NCI-H2171 (cell line): ENCODE data around the gene CD180.
"Not testable (repeated sequence)": the region's sequence is repeated elsewhere in the genome, so short reads cannot be mapped to it uniquely, and the experiment has no call there.

Experiments used
- DNase-seq: peaks from one replicate; lab custom pipeline; 2025; lab: John Stamatoyannopoulos, UW

The CD180 gene

DNA sequence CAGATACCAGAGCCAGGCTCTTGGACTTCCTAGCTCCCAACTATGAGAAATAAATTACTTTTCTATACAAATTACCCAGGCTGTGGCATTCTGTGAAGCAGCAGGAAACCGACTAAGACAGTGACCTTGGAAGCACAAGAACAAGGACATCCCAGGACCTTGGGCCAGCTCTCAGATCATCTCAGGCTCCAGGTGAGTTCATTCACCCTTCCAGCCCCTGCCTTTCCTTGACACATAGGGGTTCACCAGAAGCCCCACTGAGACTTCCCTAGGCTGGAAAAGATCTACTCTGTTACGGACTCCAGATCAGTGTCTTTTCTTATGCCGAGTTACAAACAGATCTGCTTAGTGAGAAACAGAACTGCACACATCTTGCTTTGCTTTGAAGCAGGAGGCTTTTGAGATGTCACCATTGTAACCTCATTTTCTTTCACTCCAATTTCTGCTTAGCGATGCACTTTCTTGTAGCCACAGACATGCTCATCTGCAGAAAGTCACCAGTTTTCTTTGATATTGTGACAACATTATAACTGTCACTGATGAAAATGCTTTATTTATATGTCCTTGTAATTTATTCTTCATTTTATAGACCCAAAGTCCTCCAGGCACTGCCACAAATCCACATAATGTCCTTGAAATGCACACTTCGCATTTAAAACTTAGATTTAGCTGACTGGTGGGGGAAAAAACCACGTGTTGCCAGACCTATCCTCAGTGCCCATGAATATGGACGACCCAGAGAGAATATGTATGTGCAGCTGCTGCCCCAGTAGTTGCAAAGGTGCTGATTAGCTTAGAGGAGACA lies 8.1 kb downstream of the CD180 start:
- no peak for DNase-seq

DNA sequence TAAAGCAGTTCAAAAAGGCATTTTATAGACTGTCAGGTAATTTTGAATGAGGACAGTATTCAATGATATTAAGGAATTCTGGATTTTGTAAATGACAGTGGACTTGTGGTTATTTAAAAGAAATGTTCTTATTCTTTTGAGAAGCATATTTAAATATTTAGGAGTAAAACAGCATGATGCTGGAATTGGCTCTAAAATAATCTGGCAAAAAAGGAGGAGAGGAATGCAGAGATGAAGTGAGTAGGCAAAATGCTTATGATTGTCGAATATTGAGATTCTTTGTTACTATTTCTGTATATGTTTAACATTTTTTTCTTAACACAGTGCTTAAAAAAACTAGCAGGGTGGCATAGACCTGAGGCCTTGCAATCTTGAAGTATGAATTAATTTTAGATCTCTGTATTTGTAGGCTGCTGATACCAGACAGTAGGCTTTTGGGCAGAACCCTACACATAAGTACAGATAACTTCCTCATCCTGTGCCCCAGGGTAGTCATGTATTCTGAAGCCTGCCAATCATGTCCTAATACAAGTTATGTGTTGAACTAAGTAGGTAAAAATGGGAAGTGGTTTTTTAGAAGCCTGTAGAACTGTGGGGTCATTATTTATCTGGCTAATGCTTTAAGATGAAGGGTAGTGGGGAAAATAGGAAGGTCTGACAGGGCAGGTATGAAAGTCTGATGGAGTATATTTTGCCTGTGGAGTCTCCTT lies 9.4 kb downstream of the CD180 start:
- DNase-seq, result no peak

DNA sequence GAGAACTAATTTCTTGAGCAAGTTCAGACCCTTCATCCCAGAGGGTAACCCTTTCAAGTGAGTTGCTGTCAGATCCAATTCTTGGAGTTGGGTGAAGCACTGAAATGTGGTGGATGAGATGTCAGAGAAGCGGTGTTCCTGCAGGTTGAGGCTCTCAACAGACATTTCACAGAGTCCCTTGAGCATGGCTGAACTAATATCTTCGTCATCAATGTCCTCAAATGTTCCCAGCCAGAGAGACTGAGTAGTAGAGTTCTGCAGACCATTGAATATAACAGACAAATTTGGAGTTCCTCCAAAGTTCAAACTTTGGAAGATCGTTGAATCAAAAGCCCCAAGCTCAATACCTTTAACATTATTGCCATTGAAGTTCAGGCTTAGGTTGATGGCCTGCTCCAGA lies 12.7 kb downstream of the CD180 start:
- DNase-seq, result no peak

DNA sequence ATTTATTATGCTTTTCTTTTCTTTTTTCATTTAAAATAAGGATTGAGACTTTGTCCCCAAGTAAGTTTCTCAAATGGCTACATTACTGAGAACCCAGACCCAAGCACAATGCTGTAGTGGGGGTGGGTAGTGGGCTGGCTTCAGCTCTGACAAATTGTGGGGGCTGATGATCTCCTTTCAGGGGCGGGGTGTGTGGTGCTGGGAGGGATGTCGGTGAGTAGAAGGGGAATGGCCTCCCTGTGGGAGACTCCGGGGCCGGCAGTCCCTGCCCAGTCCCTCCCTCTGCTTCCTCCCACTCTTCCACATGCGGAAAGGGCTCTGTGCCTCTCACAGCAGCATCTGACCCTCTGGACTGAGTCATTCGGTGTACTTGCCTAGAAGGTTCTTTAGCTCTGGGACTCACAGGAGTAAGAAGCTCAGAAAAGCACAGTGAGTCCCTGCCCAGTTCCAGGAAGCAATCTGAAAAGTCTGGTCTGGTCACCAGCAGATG lies 14.3 kb downstream of the CD180 start:
- DNase-seq, result no peak

DNA sequence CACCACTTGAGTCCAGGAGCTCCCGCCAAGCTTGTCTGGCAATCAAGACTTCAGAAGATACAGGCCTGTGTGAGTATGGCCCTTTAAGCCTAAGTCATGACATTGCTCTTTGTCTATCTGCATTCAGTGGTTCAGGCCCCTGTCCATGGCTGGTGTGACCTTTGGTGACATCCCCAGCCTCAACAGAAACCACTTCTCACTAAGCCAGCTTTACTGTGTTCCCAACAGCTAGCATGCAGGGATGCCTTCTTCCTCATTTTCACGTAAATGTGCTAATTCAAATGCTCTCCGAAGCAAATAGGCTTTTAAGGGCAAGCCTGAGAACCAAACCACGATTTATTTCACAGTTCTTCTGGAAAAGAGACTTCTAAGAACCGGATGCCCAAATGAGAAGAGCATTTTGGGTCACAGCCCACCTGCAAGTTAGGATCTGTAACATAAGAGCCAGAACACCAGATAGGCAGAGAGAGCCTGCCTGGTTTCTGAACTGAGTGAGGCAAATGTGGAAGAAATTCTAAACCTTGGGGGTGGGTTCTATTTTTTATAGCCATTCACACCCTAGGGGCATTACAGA lies 14.9 kb downstream of the CD180 start:
- DNase-seq, result no peak

DNA sequence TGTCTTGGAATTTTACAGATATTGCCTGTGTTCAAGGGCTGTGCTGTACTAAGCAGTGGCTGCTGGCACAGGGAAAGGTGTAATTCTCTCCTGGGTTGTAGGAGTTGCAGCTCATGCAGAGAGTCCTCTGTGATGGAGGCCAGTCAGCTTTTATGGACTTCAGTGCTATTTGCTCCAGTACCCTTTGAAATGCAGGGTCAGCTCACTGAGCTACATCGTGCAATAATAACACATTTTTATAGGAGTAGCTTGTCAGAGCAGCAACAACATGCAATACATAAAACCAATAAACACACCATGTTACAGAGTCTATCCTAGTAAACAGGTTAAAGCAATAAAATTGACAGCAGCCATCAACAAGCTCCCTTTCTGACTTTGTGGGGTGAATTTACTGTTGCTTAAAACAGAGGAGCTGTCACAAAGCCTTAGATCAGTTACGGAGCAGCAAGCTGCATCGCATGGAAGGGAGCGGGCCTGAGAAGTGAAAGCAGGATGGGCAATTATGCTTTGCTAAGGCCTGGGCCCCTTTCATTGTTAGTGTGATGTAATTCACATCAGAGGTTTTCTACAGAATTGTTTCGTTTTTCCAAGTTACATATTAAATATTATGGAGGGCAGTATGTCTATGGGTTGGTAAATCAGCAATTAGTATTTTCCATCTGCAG lies 16.8 kb downstream of the CD180 start:
- DNase-seq, result no peak

DNA sequence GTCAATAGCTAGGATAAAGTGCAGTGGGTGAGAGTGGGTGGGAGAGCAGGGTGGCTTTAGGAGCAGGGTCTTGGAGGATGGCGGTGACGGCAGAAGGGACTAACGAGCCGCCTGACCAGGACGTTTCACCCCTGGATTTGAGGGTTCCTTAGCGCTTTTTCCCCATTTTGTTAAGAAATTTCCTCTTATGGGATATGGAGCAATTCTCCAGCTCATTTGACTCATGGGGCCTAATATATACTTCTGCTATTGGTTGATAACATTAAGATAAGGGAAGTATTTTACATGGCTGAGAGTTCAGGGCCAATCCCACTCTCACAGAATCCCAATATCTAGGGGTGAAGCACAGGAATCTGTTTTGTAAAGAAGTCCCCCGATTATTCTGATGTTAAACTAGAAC lies 17.6 kb downstream of the CD180 start:
- DNase-seq, result no peak

DNA sequence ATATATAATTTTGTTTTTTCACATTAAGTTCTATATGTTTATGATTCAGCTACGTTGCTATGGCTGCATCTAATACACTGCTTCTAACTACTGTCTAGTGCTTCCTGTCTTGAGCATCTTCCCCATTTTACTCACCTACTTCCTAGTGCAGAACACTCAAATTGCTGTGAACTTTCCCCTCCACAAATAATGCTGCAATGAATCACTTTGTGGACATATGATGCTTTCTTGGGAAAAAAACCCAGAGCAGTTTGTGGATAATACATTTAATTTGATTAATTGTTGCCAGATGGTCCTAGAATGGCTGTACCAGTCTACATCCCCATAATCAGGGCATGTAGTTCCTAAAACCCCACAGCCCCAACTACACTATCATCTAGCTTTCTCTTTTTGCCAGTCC lies 18.5 kb downstream of the CD180 start:
- DNase-seq, result no peak

DNA sequence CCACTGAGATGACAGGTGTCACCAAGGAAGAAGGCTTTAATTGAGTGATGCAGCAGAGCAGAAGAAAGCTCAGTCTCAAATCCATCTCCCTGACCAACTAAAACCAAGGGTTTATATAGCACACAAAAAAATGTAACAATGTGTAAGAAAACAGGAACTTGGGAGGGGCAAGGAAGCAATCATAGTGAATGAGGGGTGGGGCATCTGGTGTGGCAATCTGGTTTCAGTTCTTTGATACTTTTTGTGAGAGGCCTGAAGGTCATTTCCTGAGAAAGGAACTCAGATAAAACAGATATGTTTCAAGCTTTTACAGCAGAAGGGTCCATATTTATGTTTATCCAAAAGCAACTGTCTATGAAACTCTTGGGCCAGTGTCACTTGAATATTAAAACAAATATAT lies 19.7 kb downstream of the CD180 start:
- DNase-seq, result no peak

DNA sequence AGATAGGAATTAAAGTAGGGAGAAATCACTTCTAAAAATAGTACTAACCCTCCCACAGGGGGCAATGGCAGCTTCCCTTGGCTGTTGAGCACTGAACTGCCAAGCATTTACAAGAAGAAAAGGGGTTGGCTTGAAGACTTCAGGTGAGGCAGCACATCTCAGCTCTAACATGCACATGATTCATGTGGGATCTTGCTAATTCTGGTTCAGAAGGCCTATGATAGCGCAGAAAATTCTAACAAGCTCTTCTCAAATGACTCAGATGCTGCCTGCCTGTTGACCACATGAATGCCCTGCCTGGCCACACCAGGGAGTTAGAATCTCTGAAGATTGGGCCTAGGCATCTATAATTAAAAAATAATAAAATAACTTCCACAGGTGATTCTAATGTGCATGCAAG lies 22.6 kb downstream of the CD180 start:
- no peak for DNase-seq

DNA sequence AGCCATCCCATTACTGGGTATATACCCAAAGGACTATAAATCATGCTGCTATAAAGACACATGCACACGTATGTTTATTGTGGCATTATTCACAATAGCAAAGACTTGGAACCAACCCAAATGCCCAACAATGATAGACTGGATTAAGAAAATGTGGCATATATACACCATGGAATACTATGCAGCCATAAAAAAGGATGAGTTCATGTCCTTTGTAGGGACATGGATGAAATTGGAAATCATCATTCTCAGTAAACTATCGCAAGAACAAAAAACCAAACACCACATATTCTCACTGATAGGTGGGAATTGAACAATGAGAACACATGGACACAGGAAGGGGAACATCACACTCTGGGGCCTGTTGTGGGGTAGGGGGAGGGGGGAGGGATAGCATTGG lies 23.2 kb downstream of the CD180 start:
- not testable (repeated sequence) for DNase-seq

DNA sequence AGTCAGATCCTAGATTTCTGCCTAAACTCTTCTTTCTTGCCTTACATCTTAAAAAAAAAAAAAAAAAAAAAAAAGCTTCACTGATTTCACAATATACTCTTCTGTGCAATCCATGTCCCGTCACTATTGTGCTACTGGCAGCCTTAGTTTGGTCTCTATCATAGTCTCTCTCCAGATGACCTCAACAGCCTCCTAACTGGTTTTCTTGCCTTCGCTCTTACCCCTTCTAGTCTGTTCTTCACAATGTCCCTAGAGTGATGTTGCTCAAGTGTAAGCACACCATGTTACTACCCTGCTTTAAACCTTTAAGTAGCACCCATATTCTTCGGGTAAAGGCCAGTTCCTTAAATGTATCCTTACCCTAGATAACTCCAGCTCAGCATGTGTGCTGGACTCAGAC lies 25.8 kb downstream of the CD180 start:
- DNase-seq, result no peak

DNA sequence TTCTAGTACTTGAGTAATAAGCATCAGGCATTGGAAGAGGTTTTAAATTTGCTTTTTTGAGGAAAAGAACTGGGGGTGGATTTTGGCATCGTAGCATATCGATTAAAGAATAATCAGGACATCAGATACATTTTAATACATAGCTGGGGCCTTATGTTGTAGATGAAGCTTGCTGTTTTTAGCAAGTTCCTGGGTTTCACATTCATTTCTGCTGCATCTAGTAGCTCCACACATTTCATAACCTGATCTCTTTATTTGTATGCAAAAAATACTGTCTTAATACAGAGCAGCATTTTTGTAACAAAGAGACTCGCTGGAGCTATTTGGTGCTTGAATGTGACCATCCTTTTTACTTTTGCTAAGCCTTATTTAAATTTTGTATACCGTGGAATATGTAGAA lies 28.5 kb downstream of the CD180 start:
- DNase-seq, result no peak

DNA sequence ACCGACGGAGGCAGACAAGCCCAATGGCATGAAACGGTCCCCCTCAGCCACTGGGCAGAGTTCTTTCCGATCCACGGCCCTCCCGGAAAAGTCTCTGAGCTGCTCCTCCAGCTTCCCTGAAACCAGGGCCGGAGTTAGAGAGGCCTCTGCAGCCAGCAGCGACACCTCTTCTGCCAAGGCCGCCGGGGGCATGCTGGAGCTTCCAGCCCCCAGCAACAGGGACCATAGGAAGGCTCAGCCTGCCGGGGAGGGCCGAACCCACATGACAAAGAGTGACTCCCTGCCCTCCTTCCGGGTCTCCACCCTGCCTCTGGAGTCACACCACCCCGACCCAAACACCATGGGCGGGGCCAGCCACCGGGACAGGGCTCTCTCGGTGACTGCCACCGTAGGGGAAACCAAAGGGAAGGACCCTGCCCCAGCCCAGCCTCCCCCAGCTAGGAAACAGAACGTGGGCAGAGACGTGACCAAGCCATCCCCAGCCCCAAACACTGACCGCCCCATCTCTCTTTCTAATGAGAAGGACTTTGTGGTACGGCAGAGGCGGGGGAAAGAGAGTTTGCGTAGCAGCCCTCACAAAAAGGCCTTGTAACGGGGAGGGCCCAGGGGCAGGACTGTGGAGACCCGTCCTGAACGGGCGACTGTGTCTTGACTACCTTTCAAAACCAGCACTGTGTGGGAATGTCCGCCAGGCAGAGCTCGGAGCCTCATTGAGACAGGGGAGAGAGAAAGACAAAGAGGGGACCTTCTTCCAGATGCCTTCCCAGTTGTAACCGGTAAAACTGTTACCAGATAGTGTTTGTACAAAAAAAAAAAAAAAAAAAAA lies 29.9 kb downstream of the CD180 start:
- no peak for DNase-seq

DNA sequence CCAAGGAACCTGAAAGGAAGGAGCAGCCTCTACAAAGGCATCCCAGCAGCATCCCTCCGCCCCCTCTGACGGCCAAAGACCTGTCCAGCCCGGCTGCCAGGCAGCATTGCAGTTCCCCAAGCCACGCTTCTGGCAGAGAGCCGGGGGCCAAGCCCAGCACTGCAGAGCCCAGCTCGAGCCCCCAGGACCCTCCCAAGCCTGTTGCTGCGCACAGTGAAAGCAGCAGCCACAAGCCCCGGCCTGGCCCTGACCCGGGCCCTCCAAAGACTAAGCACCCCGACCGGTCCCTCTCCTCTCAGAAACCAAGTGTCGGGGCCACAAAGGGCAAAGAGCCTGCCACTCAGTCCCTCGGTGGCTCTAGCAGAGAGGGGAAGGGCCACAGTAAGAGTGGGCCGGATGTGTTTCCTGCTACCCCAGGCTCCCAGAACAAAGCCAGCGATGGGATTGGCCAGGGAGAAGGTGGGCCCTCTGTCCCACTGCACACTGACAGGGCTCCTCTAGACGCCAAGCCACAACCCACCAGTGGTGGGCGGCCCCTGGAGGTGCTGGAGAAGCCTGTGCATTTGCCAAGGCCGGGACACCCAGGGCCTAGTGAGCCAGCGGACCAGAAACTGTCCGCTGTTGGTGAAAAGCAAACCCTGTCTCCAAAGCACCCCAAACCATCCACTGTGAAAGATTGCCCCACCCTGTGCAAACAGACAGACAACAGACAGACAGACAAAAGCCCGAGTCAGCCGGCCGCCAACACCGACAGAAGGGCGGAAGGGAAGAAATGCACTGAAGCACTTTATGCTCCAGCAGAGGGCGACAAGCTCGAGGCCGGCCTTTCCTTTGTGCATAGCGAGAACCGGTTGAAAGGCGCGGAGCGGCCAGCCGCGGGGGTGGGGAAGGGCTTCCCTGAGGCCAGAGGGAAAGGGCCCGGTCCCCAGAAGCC lies 30.8 kb downstream of the CD180 start:
- no peak for DNase-seq

DNA sequence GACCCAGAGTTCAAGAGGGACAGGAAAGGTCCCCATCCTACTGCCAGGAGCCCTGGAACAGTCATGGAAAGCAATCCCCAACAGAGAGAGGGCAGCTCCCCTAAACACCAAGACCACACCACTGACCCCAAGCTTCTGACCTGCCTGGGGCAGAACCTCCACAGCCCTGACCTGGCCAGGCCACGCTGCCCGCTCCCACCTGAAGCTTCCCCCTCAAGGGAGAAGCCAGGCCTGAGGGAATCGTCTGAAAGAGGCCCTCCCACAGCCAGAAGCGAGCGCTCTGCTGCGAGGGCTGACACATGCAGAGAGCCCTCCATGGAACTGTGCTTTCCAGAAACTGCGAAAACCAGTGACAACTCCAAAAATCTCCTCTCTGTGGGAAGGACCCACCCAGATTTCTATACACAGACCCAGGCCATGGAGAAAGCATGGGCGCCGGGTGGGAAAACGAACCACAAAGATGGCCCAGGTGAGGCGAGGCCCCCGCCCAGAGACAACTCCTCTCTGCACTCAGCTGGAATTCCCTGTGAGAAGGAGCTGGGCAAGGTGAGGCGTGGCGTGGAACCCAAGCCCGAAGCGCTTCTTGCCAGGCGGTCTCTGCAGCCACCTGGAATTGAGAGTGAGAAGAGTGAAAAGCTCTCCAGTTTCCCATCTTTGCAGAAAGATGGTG lies 31.6 kb downstream of the CD180 start:
- no peak for DNase-seq

DNA sequence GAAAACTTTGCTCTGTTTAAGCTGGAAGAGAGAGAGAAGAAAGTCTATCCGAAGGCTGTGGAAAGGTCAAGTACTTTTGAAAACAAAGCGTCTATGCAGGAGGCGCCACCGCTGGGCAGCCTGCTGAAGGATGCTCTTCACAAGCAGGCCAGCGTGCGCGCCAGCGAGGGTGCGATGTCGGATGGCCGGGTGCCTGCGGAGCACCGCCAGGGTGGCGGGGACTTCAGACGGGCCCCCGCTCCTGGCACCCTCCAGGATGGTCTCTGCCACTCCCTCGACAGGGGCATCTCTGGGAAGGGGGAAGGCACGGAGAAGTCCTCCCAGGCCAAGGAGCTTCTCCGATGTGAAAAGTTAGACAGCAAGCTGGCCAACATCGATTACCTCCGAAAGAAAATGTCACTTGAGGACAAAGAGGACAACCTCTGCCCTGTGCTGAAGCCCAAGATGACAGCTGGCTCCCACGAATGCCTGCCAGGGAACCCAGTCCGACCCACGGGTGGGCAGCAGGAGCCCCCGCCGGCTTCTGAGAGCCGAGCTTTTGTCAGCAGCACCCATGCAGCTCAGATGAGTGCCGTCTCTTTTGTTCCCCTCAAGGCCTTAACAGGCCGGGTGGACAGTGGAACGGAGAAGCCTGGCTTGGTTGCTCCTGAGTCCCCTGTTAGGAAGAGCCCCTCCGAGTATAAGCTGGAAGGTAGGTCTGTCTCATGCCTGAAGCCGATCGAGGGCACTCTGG lies 32.6 kb downstream of the CD180 start:
- DNase-seq, result no peak

DNA sequence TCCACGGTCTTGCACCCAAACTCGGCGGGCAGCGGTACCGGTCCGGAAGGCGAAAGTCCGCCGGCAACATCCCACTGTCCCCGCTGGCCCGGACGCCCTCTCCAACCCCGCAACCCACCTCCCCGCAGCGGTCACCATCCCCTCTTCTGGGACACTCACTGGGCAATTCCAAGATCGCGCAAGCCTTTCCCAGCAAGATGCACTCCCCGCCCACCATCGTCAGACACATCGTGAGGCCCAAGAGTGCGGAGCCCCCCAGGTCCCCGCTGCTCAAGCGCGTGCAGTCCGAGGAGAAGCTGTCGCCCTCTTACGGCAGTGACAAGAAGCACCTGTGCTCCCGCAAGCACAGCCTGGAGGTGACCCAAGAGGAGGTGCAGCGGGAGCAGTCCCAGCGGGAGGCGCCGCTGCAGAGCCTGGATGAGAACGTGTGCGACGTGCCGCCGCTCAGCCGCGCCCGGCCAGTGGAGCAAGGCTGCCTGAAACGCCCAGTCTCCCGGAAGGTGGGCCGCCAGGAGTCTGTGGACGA lies 33.3 kb downstream of the CD180 start:
- no peak for DNase-seq

DNA sequence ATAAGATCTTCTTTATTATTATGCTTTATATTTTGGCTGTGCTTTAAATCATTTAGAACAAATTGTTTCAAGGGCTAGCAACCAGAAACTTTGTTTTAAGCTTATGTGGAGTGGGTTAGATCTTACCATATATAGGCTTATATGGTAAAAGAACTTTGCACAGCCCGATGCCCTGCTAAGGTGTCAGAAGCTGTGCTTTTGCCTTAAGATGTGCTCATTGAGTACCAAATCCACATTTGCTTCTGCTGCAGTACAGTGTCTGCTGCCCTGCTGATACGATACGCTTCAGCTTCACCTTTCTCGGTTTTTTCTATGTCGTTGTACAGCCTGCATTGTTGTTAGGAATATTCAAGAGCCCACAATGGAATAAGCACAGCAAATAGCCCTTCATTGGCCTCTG lies 34.8 kb downstream of the CD180 start:
- no peak for DNase-seq
